CD4-positive, alpha-beta T cell treated with Interleukin-1 beta for 1 hour (primary cell): ENCODE data around the gene PSMD4.
A peak's percentile ranks its signal among the peaks of the same experiment; 100 is the strongest.

Experiments
- DNase-seq, 2 donors: peaks; one replicate each; pipeline ENCODE4 v3.0.0-alpha.2; 2020 to 2022

Gene PSMD4

DNA sequence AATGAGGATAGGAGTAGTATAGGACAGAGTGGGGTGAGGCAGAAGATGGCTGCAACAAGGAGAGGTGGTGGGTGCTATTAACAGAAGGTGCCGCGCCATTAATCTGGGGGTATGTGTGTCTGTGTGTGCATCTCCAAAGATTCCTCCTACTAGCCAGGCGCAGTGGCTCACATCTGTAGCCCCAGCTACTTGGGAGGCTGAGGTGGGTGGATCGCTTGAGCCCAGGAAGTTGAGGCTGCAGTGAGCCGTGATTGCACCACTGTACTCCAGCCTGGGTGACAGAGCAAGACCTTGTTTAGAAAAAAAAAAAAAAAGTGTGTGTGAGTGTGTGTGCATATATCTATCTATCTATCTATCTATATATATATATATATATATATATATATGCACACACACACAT, 20.8 kb downstream of the PSMD4 start:
- DNase-seq: peak in 1 of 2 donors; percentile 49

DNA sequence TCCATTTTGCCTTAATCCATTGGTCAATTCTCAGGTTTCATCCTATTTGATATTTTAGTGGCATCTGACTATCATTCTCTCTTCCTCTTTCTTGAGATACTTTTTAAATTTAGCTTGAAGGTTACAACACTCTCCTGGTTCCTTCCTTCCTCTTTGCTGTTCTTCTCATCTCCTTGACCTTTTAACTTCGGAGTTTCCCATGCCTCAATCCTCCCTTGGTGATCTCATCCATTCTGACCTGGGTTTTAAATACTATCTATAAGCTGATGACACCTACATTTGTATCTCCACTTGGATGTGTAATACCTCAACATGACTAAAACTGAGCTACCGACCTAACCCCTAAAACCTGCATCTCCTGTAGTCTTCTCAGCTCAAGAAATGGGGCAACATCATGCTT, 22.7 kb downstream of the PSMD4 start:
- DNase-seq: peak in 1 of 2 donors; percentile 52

DNA sequence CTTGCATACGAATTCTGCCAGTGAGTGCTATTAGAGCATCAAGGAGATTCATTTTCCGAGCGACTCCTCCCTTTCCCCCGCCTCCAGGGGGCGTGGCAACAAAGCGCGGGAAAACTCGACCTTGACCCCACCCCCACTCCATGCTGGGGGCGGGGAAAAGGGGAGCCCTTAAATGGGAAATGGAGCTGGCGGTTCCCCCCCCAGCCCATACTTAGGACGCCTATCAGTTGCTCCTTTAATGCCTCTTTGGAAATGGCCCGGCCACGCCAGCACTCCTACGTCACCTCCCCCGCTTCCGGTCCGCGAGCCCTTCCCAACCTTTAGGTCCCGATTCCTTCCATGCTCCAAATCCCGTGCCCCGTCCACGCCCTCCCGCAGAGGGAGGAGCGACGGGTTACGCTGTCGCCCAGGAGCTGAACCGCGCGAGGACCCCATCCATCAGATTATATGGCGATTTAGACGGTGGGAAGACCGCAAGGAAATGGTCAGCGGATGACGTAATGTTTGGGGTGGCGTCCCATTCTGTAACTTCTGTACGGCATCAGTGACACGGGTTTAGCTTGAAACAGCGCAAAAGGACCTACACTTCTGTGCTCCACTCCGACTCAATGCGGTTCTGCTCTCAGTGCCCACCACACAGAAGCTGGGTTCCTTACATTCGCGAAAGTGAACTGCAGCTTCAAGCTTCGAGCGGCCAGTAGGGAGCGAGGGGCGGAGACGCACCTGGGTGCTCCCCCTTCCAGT, 26.9 kb downstream of the PSMD4 start:
- peak; percentile 93 to 97 for DNase-seq

DNA sequence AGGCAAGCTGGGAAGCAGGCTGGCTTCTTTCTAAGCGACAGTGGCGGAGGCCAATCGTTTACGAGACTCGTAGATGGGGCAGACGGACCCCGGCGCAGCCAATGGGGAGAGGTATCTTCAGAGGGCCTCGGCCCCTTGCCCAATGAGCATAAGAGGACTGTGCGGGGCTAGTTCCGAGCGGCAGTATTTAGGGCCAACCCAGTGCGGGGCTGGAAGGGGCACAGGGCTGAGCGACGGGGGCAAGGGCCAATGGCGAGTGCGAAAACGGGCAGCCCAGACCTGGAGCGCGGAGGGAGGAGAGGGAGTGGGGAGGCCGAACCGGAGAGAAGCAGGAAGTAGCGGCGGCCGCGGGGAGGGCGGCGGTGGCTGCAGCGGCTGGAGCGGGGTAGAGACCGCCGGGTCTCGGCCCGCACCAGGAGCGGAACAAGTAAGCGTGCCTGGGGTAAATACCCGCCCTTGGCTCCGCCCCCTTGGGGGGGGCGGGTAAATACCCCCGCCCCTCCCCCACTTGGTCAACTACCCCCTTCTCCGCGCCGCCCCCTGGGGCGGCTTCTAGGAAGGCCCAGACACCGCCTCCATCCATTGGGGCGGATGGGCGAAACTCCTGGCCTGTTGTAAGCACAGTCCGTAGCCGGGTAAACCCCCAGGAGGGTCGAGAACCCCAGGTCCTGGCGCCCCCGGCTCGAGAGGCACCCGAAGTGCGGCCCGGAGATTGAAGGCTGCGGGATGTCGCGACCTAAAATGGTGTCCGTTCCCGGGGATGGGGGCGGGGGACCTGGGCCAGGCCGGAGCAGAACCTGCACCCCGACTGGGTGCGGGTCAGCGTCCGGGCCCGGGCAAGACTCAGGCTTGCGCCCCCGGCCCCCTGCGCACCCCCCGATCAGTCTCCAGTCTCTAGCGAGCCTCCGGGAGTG, 27.7 kb downstream of the PSMD4 start, which contains the start of gene ZNF687:
Gene ZNF687 (plus strand): TSS at position 331 of the 914 bp plus-strand sequence. CDS start 3,993 bp downstream, outside the sequence.
- DNase-seq: peak; percentile 99

DNA sequence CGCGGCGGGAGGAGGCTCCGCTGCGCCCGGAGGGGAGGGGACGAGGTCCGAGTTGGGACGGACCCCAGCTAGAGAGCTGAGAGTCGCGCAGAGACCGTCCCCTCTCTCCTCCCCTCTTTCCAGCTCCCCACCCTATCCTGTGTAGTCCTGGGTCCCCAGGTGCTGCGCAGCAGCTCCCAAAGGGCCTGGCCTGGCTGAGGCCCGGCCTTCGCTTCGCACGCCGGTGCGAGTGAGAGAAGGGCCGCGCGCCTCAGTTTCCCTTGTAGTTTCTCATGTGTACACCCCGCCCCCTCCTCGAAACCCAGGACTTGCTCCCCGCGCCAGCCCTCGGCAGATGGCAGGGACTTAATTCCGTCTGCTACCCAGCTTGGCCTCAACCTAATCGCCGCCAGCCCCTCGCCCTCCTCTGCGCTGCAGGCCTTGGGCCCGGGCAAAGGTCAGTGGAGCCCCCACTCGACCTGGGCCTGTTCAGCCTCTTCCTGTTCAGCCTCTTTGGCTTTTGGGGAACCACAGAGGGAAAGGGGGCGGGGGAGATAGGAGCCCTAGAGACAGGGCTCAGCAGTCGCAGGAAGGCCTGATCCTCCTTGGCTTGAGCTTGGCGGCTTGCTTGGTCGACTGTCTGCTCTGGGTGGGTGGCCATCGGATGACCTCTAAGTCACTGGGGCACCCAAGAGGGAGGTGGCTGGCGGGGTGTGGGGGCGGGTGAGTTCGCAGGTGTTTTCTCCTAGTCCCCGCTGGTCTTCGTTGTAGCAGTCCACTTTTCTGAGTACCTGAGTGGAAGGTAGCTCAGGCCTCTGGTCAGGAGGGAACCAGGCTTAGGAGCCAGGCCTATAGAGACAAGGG, 28.6 kb downstream of the PSMD4 start:
- DNase-seq: peak; percentile 19 to 52

DNA sequence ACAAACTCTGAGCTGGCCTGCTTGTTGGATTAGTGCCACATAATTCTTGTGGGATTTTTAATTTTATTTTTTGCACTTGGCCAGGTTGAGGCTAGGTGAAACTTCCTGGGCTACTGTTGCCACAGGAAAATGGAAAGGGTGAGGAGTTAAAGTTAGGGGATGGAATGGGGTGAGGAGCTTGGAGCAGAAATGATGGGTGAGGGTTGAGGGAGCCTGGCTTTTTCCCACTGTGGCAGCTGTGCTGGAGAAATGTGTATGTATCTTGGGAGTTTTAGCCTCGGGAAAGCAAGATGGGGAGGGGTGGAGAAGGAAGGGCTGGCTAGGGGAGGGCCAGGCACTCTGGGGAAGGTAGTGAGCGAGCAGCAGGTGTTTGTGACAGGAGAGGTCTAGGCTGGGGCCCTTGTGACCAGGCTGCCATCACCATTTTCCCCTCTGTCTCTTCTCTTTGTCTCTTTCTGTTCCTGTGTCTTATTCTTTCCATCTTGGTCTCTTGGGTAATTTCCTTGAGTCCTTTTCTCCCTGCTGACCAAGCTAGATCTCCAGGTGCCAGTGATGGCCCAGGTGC, 29.6 kb downstream of the PSMD4 start:
- no peak for DNase-seq

DNA sequence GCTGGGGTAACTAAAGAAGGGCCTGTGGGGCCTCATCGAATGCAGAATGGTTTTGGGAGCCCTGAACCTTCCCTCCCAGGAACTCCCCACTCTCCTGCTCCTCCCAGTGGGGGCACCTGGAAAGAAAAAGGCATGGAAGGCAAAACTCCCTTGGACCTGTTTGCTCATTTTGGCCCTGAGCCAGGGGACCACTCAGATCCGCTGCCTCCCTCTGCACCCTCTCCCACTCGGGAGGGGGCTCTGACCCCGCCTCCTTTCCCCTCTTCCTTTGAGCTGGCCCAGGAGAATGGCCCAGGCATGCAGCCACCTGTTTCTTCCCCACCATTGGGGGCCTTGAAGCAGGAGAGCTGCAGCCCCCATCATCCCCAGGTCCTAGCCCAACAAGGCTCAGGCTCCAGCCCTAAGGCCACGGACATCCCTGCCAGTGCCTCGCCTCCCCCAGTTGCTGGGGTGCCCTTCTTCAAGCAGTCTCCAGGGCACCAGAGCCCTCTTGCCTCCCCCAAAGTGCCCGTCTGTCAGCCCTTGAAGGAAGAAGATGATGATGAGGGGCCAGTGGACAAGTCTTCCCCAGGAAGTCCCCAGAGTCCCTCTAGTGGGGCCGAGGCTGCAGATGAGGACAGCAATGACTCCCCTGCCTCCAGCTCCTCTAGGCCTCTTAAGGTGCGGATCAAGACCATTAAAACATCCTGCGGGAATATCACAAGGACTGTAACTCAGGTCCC, 32.2 kb downstream of the PSMD4 start:
- DNase-seq: no peak

DNA sequence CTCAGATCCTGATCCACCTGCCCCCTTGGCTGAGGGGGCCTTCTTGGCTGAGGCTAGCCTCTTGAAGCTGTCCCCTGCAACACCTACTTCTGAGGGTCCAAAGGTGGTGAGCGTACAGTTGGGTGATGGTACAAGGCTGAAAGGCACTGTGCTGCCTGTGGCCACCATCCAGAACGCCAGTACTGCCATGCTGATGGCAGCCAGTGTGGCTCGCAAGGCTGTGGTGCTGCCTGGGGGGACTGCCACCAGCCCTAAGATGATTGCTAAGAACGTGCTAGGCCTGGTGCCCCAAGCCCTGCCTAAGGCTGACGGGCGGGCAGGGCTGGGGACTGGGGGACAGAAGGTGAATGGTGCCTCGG, 32.8 kb downstream of the PSMD4 start:
- DNase-seq: no peak

DNA sequence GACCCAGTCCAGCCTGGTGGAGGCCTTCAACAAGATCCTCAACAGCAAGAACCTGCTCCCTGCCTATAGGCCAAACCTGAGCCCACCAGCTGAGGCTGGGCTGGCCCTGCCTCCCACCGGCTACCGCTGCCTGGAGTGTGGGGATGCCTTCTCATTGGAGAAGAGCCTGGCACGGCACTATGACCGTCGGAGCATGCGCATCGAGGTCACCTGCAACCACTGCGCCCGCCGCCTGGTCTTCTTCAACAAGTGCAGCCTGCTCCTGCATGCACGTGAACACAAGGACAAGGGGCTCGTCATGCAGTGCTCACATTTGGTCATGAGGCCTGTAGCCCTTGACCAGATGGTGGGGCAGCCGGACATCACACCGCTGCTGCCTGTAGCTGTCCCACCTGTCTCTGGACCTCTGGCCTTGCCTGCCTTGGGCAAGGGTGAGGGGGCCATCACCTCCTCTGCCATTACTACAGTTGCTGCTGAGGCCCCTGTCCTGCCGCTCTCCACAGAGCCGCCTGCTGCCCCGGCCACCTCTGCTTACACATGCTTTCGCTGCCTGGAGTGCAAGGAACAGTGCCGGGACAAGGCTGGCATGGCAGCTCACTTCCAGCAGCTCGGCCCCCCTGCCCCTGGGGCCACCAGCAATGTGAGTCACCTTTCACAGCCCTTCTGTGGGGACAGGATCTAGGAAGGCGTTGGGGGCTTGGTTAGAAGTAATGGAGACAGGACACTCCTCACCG, 33.4 kb downstream of the PSMD4 start:
- no peak for DNase-seq

DNA sequence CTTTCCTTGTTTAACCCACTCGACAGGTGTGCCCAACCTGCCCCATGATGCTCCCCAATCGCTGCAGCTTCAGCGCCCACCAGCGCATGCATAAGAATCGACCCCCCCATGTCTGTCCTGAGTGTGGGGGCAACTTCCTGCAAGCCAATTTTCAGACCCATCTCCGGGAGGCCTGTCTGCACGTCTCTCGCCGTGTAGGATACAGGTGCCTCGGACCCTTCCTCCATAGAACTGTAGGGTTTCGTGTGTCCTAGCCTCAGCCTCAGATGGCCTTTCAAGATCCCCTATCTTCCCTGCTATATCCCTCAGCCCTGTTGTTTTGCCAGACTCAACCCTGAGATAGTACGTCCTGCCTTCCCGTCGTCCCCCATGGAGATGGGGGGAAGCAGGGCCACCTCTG, 34.0 kb downstream of the PSMD4 start:
- DNase-seq: no peak

DNA sequence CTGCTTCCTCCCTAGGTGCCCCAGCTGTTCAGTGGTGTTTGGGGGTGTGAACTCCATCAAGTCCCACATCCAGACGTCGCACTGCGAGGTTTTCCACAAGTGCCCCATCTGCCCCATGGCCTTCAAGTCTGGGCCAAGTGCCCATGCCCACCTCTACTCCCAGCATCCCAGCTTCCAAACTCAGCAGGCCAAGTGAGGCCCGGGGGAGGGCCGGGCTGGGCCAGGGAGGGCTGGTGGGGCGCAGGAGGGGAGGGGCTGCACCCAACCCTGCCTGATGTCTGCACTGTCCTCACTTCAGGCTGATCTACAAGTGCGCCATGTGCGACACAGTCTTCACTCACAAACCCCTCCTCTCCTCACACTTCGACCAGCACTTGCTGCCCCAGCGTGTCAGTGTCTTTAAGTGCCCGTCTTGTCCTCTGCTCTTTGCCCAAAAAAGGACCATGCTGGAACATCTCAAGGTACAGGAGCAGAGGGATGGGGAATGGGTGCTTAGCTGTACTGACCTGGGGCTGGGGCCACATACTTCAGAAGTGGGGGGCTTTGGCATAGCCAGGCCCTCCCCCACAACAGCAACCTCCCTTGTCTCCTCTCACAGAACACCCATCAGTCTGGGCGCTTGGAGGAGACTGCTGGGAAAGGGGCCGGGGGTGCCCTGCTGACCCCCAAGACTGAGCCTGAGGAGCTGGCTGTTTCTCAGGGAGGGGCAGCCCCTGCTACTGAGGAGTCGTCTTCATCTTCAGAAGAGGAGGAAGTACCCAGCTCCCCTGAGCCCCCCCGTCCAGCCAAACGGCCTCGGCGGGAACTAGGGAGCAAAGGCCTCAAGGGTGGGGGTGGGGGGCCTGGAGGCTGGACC, 34.8 kb downstream of the PSMD4 start:
- DNase-seq: no peak

DNA sequence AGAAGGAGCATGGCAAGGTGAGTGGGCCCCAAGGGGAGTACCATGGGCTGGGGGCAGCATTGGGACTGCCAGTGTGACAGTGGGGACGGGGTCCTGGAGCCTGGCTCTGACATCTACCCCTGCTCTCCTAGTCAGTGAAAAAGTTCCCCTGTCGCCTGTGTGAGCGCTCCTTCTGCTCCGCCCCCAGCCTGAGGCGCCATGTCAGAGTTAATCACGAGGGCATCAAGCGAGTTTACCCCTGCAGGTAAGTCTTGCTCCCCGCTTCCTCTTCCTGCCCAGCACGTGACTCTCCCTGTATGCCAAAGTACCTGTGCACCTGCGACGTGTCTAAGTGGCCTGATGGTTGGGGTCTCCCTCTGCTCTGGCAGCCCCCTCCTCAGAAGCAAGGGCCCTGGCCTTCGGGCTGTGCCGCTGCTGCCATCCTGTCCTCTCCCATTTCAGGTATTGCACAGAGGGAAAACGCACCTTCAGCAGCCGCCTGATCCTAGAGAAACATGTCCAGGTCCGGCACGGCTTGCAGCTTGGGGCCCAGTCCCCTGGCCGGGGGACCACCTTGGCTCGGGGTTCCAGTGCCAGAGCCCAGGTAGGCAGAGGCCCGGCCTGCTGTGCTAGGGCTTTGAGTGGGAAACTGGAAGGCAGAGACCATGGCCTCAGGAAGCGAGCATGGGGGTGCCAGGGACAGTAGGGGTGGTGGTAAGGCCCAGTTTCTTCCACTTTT, 35.6 kb downstream of the PSMD4 start:
- no peak for DNase-seq

DNA sequence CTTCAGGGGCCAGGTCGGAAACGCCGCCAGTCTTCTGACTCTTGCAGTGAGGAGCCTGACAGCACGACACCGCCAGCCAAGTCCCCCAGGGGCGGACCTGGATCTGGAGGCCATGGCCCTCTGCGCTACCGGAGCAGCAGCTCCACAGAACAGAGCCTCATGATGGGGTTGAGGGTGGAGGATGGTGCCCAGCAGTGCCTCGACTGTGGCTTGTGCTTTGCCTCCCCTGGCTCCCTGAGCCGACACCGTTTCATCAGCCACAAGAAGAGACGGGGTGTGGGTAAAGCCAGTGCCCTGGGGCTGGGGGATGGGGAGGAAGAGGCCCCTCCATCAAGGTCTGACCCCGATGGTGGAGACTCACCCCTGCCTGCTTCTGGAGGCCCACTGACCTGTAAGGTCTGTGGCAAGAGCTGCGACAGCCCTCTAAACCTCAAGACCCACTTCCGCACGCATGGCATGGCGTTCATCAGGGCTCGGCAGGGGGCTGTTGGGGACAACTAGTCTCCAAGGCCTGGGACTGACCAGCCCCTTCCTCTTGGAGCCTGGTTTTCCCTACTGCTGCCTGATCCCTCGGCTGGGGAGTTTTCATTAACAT, 36.3 kb downstream of the PSMD4 start:
- no peak for DNase-seq

DNA sequence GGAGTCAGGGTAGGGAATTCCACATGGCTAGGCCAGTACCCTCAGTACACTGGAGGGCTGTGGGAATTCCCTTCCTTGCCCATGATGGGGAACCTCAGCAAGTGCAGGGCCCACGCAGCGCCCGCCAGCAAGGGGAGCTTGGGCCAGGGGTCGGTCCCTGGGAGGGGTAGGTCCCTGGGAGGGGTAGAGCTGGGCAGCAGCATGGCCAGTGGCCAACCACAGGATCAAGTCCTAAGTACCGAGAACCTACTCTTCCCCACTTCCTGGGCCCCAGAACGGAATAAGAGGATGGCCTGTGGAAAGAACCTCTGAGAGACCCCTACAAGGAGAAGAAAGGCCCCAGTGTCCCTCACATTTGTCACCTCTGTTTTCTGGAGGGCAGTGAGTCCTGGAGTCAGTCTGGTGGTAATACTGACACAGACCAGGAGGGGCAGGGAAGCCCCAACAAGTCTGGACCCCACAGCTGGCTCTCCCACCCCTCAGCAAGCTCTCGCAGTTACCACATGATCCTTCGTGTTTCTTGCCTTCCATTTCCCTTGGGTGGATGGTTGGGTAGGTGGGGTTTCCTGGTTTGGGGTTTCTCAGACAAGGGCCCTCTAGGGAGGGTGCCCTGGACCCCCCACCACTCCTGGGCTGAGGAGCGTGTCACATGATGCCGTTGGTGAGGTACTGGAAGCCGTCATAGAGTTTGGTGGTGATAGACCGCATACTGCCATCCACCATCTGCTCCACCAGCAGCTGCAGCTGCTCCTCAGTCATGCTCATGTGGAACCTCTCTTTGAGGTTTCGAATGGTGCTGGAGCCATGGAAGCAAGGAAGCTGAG, 37.9 kb downstream of the PSMD4 start:
- DNase-seq: peak in 1 of 2 donors; percentile 15

DNA sequence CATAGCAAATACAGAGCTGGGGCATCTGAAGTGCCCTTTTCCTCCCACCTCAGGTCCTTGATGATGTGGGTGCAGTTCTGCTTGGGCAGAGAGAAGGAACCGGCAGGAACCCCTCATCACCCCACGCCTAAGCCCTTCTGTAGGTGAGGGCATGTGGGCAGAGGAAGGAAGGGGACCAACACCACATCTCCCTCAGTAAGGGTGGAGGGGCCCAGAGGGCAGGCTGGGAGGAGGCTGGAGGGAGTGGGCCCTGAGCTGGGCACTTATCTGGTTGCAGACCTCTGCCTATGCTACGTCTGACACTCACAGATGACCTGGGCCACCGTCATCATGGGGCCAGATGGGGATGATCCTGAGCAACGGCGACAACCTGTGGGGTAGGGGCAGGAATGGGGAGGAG, 38.6 kb downstream of the PSMD4 start:
- DNase-seq: no peak

DNA sequence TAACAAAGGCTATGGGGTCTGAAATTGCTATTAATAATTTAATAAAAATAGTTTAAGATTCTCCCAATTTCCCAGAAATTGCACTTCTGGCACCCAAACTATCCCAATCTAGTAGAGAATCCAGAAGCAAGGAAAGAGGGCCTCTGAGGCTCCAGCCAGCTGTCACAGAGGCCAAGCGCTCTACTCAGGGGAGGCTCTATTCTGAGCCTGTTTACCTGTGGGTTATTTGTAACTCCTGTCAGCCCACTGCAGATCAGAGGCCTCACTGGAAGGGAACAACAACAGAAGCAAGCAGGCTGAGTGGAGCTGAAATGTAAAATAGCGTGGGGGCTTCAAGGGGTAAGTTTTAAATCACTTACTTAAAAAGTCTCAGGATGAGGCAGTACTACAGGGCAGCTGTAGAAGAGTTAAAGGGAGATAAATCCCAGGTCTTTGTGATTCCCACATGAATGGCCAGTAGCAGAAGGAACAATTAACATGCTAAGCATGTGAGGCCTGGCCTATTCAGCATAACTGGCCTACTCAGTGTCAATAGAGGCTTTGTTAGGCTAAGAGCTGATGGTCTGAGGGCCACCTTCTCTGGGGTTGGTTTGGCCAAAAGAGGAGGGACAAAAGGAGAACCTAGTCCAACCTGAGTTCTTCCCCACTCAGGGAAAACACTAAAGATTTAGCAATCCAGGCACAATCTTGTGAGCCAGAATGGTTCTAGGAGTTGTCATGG, 40.4 kb downstream of the PSMD4 start:
- no peak for DNase-seq

DNA sequence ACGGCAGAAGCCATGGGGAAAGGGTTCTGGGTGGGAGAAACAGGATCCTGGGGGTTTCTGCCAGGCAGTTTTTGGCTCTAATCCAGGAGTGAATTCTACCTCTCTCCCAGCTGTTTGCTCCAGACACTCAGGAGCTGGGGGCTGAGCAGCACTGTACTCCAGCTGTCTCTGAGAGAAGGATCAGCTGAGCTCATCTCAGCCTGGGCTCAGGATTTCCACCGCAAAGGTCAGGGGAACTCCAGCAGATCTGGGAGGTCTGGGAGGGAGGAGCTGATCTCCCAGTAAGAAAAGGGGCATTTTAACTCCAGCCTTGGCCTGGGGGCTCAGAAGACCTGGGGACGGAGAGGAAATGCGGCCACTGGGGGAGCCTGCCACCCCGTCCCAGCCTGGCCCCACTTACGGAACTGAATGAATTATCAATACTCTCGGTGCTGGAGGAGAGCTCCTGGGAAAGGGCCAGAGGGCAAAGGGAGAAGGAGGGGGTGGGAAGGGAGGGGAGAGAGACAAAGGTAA, 55.3 kb downstream of the PSMD4 start:
- no peak for DNase-seq
